Neural cell (in vitro differentiated cells): ENCODE results near the gene PERCC1.

Experiments
- EP300 ChIP-seq: fragments of 450-650 bp; conservative IDR thresholded peaks from 2 replicates; pipeline ENCODE4 v1.6.1; 2014; ENCODE audit warnings: antibody characterized with exemption, mild to moderate bottlenecking, moderate library complexity; ENCODE audit not compliant: poor library complexity, severe bottlenecking
- EZH2 ChIP-seq: fragments of 200-600, 300-800 bp; shearing (Covaris generic), sonication (generic); IDR thresholded peaks from 2 replicates; pipeline ENCODE4 v1.6.1; 2014; ENCODE audit warnings: antibody characterized with exemption, low read length, borderline replicate concordance, mild to moderate bottlenecking; ENCODE audit not compliant: insufficient read depth, poor library complexity, severe bottlenecking
- POLR2AphosphoS5 ChIP-seq: IDR thresholded peaks from 2 replicates; pipeline ENCODE4 v1.6.1; 2012
- RAD21 ChIP-seq: fragments of 450-650 bp; conservative IDR thresholded peaks from 2 replicates; pipeline ENCODE4 v1.6.1; 2014; ENCODE audit warnings: antibody characterized with exemption, mild to moderate bottlenecking, moderate library complexity
- TF ChIP-seq, protein P1 (sequence below): fragments of 450-650 bp; IDR thresholded peaks from 2 replicates; pipeline ENCODE4 v1.5.1; 2014; ENCODE audit warnings: antibody characterized with exemption, mild to moderate bottlenecking, moderate library complexity; ENCODE audit not compliant: poor library complexity, severe bottlenecking
- TF ChIP-seq, protein P2 (sequence below): IDR thresholded peaks from 2 replicates; pipeline ENCODE4 v1.6.1; 2012; ENCODE audit warnings: borderline replicate concordance

DNA sequence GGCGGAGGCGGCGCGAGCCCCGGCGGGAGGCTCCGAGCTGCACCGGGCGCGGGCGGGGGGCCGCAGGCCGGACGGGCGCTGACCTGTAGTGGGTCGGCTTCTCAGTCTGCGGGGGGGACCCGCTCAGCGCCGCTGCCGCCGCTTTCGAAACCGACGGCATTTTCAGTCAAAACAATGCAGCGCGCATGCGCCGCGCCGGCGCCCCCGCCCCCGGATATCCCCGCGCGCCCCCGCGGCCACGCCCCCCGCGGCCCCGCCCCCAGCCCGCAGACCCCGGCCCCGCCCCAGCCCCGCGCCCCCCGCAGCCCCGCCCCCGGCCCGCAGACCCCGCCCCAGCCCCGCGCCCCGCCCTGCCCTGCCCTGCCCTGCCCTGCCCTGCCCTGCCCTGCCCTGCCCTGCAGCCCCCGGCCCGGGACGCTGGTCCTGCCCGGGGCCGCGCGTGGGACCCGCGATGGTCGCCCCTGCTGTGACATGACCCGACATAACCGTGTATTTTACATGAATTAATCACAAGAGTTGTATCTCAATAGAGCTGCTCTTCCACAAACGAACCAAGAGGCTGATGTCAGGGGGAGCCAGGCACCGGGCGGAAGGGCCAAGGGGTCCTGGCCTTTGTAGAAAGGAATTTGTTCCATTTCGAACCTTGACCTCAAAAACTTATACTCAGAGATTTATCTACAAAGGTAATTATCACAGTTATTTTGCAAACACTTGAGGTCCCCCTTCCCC lies 16.2 kb upstream of the PERCC1 start, which contains the start of gene UNKL:
- TF ChIP-seq, protein P1, sequence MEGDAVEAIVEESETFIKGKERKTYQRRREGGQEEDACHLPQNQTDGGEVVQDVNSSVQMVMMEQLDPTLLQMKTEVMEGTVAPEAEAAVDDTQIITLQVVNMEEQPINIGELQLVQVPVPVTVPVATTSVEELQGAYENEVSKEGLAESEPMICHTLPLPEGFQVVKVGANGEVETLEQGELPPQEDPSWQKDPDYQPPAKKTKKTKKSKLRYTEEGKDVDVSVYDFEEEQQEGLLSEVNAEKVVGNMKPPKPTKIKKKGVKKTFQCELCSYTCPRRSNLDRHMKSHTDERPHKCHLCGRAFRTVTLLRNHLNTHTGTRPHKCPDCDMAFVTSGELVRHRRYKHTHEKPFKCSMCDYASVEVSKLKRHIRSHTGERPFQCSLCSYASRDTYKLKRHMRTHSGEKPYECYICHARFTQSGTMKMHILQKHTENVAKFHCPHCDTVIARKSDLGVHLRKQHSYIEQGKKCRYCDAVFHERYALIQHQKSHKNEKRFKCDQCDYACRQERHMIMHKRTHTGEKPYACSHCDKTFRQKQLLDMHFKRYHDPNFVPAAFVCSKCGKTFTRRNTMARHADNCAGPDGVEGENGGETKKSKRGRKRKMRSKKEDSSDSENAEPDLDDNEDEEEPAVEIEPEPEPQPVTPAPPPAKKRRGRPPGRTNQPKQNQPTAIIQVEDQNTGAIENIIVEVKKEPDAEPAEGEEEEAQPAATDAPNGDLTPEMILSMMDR: no peak
- peak; percentile 64 for TF ChIP-seq POLR2AphosphoS5
- TF ChIP-seq, protein P2, sequence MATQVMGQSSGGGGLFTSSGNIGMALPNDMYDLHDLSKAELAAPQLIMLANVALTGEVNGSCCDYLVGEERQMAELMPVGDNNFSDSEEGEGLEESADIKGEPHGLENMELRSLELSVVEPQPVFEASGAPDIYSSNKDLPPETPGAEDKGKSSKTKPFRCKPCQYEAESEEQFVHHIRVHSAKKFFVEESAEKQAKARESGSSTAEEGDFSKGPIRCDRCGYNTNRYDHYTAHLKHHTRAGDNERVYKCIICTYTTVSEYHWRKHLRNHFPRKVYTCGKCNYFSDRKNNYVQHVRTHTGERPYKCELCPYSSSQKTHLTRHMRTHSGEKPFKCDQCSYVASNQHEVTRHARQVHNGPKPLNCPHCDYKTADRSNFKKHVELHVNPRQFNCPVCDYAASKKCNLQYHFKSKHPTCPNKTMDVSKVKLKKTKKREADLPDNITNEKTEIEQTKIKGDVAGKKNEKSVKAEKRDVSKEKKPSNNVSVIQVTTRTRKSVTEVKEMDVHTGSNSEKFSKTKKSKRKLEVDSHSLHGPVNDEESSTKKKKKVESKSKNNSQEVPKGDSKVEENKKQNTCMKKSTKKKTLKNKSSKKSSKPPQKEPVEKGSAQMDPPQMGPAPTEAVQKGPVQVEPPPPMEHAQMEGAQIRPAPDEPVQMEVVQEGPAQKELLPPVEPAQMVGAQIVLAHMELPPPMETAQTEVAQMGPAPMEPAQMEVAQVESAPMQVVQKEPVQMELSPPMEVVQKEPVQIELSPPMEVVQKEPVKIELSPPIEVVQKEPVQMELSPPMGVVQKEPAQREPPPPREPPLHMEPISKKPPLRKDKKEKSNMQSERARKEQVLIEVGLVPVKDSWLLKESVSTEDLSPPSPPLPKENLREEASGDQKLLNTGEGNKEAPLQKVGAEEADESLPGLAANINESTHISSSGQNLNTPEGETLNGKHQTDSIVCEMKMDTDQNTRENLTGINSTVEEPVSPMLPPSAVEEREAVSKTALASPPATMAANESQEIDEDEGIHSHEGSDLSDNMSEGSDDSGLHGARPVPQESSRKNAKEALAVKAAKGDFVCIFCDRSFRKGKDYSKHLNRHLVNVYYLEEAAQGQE: no peak
- no peak for TF ChIP-seq EP300
- no peak for TF ChIP-seq RAD21
- no peak for TF ChIP-seq EZH2
